ENCODE data around the gene FTCD.
"Not testable (repeated sequence)": the region's sequence is repeated elsewhere in the genome, so short reads cannot be mapped to it uniquely, and the experiment has no call there.

Gene FTCD

GRCh38 chr21:46140352-46141003 lies 14.9 kb downstream of the FTCD start:
- DNase-seq (ENCODE audit: low spot score), result not testable (repeated sequence)

GRCh38 chr21:46139686-46140085 lies 15.7 kb downstream of the FTCD start:
- DNase-seq (ENCODE audit: low spot score), result no peak

- no peak for DNase-seq (ENCODE audit: low spot score)
These were observed 16.9 kb downstream of the FTCD start for GRCh38 chr21:46138383-46138970.

- DNase-seq (ENCODE audit: low spot score), result no peak
These were observed 17.5 kb downstream of the FTCD start for GRCh38 chr21:46137908-46138307.

- no peak for DNase-seq (ENCODE audit: low spot score)
These were observed 18.5 kb downstream of the FTCD start for GRCh38 chr21:46136739-46137349.

GRCh38 chr21:46135782-46136395 lies 19.5 kb downstream of the FTCD start:
- no peak for DNase-seq (ENCODE audit: low spot score)

GRCh38 chr21:46131838-46132651 lies 23.3 kb downstream of the FTCD start:
- no peak for DNase-seq (ENCODE audit: low spot score)

GRCh38 chr21:46131588-46131837 lies 23.9 kb downstream of the FTCD start:
- no peak for DNase-seq (ENCODE audit: low spot score)

GRCh38 chr21:46130831-46131587 lies 24.4 kb downstream of the FTCD start:
- no peak for DNase-seq (ENCODE audit: low spot score)

GRCh38 chr21:46129846-46130651 lies 25.3 kb downstream of the FTCD start:
- no peak for DNase-seq (ENCODE audit: low spot score)

- DNase-seq (ENCODE audit: low spot score), result no peak
These were observed 26.3 kb downstream of the FTCD start for GRCh38 chr21:46128933-46129571.

- DNase-seq (ENCODE audit: low spot score), result no peak
These were observed 27.1 kb downstream of the FTCD start for GRCh38 chr21:46128106-46128932.

- no peak for DNase-seq (ENCODE audit: low spot score)
These were observed 27.9 kb downstream of the FTCD start for GRCh38 chr21:46127239-46128105.

- no peak for DNase-seq (ENCODE audit: low spot score)
These were observed 28.8 kb downstream of the FTCD start for GRCh38 chr21:46126309-46127238.

GRCh38 chr21:46125846-46126301 lies 29.5 kb downstream of the FTCD start:
- no peak for DNase-seq (ENCODE audit: low spot score)

- no peak for DNase-seq (ENCODE audit: low spot score)
These were observed 30.2 kb downstream of the FTCD start for GRCh38 chr21:46124926-46125845.

Measured in AG20443 (cell line).